Osteocyte (in vitro differentiated cells): ENCODE data around the gene POU2AF2. TPM values are rescaled to one million over a fixed set of nuclear protein-coding genes. Genes with fewer than 3 reads are reported as not detected.
"Not testable (repeated sequence)": the region's sequence is repeated elsewhere in the genome, so short reads cannot be mapped to it uniquely, and the experiment has no call there.

Source experiments
- DNase-seq: peaks from one replicate; pipeline ENCODE4 v3.0.0; 2021; ENCODE audit warnings: mixed read lengths; ENCODE audit not compliant: unreplicated experiment; ENCODE audit errors: extremely low spot score
- H3K27ac Mint-ChIP-seq: one replicate; pipeline ENCODE4 v1.8.0; 2021; ENCODE audit warnings: mild to moderate bottlenecking, mixed read lengths; ENCODE audit not compliant: unreplicated experiment
- H3K27me3 Mint-ChIP-seq: one replicate; pipeline ENCODE4 v1.8.0; 2021; ENCODE audit warnings: mixed read lengths; ENCODE audit not compliant: unreplicated experiment
- H3K36me3 Mint-ChIP-seq: one replicate; pipeline ENCODE4 v1.8.0; 2021; ENCODE audit warnings: mixed read lengths; ENCODE audit not compliant: unreplicated experiment
- H3K4me1 Mint-ChIP-seq: one replicate; pipeline ENCODE4 v1.8.0; 2021; ENCODE audit warnings: mixed read lengths; ENCODE audit not compliant: unreplicated experiment
- H3K4me3 Mint-ChIP-seq: one replicate; pipeline ENCODE4 v1.8.0; 2021; ENCODE audit warnings: mild to moderate bottlenecking, moderate library complexity, mixed read lengths; ENCODE audit not compliant: unreplicated experiment
- H3K9me3 Mint-ChIP-seq: one replicate; pipeline ENCODE4 v1.8.0; 2021; ENCODE audit warnings: mixed read lengths; ENCODE audit not compliant: unreplicated experiment
- total RNA-seq: library from RNA; stranded (reverse); gene quantifications from 2 replicates; pipeline ENCODE4 v1.2.1, GENCODE V29; 2021
- TF ChIP-seq, protein P1 (sequence below): fragments of 200-600 bp; sonication (generic); IDR thresholded peaks from 2 replicates; pipeline ENCODE4 v1.5.0; 2021; ENCODE audit warnings: antibody characterized with exemption, mild to moderate bottlenecking, moderate library complexity

The POU2AF2 gene
- total RNA-seq, 1 donor from 2014 or later = not detected

DNA sequence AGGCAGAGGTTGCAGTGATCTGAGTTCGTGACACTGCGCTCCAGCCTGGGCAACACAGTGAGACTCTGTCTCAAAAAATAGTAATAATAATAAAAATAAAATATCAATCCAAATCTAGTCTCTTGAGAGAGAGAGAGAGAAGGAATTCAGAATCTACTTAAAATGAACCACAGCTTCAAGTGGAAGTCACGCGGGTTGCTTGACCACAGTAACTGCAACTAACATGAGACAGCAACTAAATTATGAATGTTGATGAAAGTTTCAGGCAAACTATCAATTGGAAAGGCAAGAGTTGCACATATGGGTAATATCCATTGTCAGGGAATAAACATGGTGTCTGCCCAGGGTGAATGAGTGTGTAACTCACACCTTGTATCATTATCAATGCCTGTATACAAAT is 12.5 kb downstream of the POU2AF2 start:
- H3K4me3 Mint-ChIP-seq = no peak overlapping the region
- DNase-seq = no peak
- H3K36me3 Mint-ChIP-seq = no peaks in the 10 kb centered on the region
- TF ChIP-seq, protein P1, sequence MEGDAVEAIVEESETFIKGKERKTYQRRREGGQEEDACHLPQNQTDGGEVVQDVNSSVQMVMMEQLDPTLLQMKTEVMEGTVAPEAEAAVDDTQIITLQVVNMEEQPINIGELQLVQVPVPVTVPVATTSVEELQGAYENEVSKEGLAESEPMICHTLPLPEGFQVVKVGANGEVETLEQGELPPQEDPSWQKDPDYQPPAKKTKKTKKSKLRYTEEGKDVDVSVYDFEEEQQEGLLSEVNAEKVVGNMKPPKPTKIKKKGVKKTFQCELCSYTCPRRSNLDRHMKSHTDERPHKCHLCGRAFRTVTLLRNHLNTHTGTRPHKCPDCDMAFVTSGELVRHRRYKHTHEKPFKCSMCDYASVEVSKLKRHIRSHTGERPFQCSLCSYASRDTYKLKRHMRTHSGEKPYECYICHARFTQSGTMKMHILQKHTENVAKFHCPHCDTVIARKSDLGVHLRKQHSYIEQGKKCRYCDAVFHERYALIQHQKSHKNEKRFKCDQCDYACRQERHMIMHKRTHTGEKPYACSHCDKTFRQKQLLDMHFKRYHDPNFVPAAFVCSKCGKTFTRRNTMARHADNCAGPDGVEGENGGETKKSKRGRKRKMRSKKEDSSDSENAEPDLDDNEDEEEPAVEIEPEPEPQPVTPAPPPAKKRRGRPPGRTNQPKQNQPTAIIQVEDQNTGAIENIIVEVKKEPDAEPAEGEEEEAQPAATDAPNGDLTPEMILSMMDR = no peak
- H3K4me1 Mint-ChIP-seq = no peaks in the 10 kb centered on the region
- H3K9me3 Mint-ChIP-seq = no peaks in the 10 kb centered on the region
- H3K27me3 Mint-ChIP-seq = peaks cover 50% of the 10 kb centered on the region
- H3K27ac Mint-ChIP-seq = no peak overlapping the region

DNA sequence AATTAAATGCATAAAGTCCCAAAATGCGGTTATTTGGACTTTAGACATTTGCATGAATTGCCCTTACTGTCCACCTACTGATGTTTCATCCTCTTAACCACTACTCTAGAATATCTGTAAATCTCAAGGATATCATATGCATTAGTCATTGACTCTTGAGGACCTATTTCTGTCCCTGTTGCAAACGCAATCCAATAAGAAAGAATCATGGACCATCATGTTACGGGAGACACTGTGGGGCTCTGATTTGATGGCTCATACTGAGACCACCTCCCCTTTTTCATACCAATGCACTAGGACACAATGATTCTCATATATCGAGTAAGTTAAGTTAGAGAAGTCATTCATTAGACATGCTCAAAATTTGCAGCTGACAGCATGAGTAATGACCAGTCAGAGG is 14.4 kb downstream of the POU2AF2 start:
- H3K27me3 Mint-ChIP-seq = peaks cover 53% of the 10 kb centered on the region
- no peaks in the 10 kb centered on the region for H3K4me1 Mint-ChIP-seq
- H3K36me3 Mint-ChIP-seq = no peaks in the 10 kb centered on the region
- TF ChIP-seq, protein P1 = no peak
- H3K4me3 Mint-ChIP-seq = no peak overlapping the region
- H3K27ac Mint-ChIP-seq = no peak overlapping the region
- no peak for DNase-seq
- H3K9me3 Mint-ChIP-seq = no peaks in the 10 kb centered on the region

DNA sequence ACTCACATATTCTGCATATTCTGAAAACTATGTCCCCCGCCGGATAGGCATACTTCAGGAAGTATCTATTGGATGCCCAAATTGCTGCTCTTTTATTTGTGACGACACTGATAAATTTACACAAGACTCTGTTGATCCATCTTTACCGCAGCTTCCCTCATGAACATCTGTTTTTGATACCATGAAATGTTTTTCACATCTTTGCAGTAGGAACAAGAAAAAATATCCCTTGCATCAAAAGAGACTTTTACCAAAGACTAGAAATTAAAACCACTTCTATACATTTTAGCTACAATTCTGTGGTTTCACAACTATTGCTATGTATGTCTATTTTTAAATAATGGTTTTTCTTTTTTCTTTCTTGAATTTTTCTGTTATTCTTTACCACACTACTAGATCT is 15.3 kb downstream of the POU2AF2 start:
- no peaks in the 10 kb centered on the region for H3K4me1 Mint-ChIP-seq
- no peak overlapping the region for H3K4me3 Mint-ChIP-seq
- TF ChIP-seq, protein P1 = no peak
- H3K9me3 Mint-ChIP-seq = no peaks in the 10 kb centered on the region
- H3K36me3 Mint-ChIP-seq = no peaks in the 10 kb centered on the region
- H3K27me3 Mint-ChIP-seq = peaks cover 49% of the 10 kb centered on the region
- no peak for DNase-seq
- H3K27ac Mint-ChIP-seq = no peak overlapping the region

DNA sequence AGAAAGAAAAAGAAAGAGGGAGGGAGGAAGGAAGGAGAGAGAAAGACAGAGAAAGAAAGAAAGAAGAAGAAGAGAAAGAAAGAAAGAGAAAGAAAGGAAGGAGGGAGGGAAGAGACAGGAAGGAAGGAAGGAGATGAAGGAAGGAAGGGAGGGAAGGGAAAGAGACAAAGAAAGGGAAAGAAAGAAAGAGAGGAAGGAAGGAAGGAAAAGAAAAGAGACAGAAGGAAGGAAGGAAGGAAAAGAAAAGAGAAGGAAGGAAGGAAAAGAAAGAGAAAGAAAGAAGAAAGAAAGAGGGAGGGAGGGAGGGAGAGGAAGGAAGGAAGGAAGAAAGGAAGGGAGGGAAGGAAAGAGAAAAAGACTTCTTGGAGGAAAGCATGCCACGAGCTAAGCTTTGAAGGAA is 19.1 kb downstream of the POU2AF2 start:
- Mint-ChIP-seq H3K27me3 (peaks cover 56% of the 10 kb centered on the region), H3K27ac (no peak overlapping the region), H3K36me3 (no peaks in the 10 kb centered on the region), H3K9me3 (no peaks in the 10 kb centered on the region), H3K4me3 (no peak overlapping the region), H3K4me1 (peaks cover 5% of the 10 kb centered on the region)
- DNase-seq = no peak
- TF ChIP-seq, protein P1 = no peak

DNA sequence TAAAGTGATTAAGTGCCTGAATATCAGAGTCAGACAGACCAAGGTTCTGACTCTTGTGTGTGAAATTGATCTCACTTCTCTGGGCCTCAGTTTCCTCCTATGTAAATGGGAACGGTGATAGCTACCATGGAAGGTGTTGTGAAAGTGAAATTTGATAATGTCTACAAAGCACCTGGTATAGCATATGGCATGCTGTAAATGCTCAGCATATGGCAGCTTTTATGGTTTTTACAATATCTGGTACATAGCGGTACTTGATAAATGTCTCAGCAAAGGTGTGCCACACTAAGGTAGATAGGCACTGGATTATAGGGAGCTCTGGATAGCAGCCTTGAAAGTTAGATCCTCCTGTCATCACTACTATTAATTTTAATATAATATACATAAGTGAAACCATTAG is 19.9 kb downstream of the POU2AF2 start:
- DNase-seq = no peak
- TF ChIP-seq, protein P1 = no peak
- no peaks in the 10 kb centered on the region for H3K36me3 Mint-ChIP-seq
- H3K9me3 Mint-ChIP-seq = no peaks in the 10 kb centered on the region
- H3K27me3 Mint-ChIP-seq = peaks cover 49% of the 10 kb centered on the region
- H3K27ac Mint-ChIP-seq = no peak overlapping the region
- peaks cover 5% of the 10 kb centered on the region for H3K4me1 Mint-ChIP-seq
- H3K4me3 Mint-ChIP-seq = no peak overlapping the region

DNA sequence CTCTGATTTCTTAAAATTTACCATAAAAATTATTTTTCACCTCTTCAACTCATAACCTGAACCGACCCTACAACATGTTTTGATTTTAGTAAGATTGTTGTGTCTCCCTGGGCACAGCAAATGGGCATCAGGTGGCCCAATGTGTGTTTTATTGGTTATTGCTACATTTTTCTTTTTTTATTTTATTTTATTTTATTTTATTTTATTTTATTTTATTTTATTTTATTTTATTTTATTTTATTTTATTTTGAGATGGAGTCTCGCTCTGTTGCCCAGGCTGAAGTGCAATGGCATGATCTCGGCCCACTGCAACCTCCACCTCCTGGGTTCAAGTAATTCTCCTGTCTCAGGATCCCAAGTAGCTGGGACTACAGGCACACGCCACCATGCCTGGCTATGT is 22.8 kb downstream of the POU2AF2 start:
- H3K27me3 Mint-ChIP-seq = peaks cover 38% of the 10 kb centered on the region
- not testable (repeated sequence) for H3K4me1 Mint-ChIP-seq

More for the DNA sequence above, 22.8 kb downstream of the POU2AF2 start:
- H3K36me3 Mint-ChIP-seq, H3K9me3 Mint-ChIP-seq, DNase-seq, H3K27ac Mint-ChIP-seq, H3K4me3 Mint-ChIP-seq: not testable (repeated sequence)
